Endothelial cell of umbilical vein (primary cell): ENCODE results near the gene BZW1. TPM values are rescaled to one million over a fixed set of nuclear protein-coding genes. Genes with fewer than 3 reads are reported as not detected.

Experiments
- BruUV-seq: library from RNA; stranded (reverse); fragments of 400-500 nt; replicated peaks from 2 replicates; lab custom pipeline; 2021; lab: Mats Ljungman, UMichigan
- CTCF ChIA-PET: fragments of 300-600, 350-600 bp; sonication (Branson Sonifier 250); formaldehyde crosslinking; loops from one replicate; lab custom pipeline; 2021; ENCODE audit warnings: antibody characterized with exemption, inconsistent platforms; lab: Charles Lee
- POLR2A ChIA-PET: fragments of 300-600, 350-600 bp; sonication (Branson Sonifier 250); formaldehyde crosslinking; loops from one replicate; lab custom pipeline; 2021; ENCODE audit warnings: antibody characterized with exemption, inconsistent platforms; lab: Charles Lee
- DNase-seq: peaks from one replicate; pipeline ENCODE4 v3.0.0-alpha.2; 2011; ENCODE audit warnings: low read depth, low spot score
- FAIRE-seq: peaks from 2 replicates; lab custom pipeline; 2011; peaks lifted over from hg19 to GRCh38; lab: Jason Lieb, UNC
- H2AFZ ChIP-seq: 2 replicates; pipeline ENCODE4 v1.6.0; 2012; ENCODE audit warnings: low read depth, low read length, control low read depth, inconsistent platforms
- H3K27ac ChIP-seq: 2 replicates; pipeline ENCODE4 v1.5.1; 2011; ENCODE audit warnings: low read depth, mild to moderate bottlenecking, control low read depth, low read length, moderate library complexity; ENCODE audit not compliant: insufficient read depth
- H3K27me3 ChIP-seq, 2 experiments: 2 replicates each; pipeline versions ENCODE4 v1.6.0 to v1.6.1; 2011; ENCODE audit warnings: low read length in 2 of 2, mixed read lengths in 1 of 2; ENCODE audit not compliant: control insufficient read depth in 2 of 2, insufficient read depth in 2 of 2
- H3K36me3 ChIP-seq, 2 experiments: 2 replicates in 1 of 2; 3 replicates in 1 of 2; pipeline ENCODE4 v1.5.1; 2011; ENCODE audit warnings: low read length in 2 of 2, mild to moderate bottlenecking in 1 of 2, moderate library complexity in 1 of 2; ENCODE audit not compliant: control insufficient read depth in 2 of 2, insufficient read depth in 2 of 2; ENCODE audit errors: extremely low read depth in 1 of 2
- H3K4me1 ChIP-seq: 3 replicates; pipeline ENCODE4 v1.5.1; 2011; ENCODE audit warnings: mild to moderate bottlenecking, low read length; ENCODE audit not compliant: control insufficient read depth, insufficient read depth; ENCODE audit errors: extremely low read depth
- H3K4me2 ChIP-seq: 2 replicates; pipeline ENCODE4 v1.6.1; 2011; ENCODE audit warnings: low read length, control low read depth, mixed read lengths; ENCODE audit not compliant: insufficient read depth
- H3K4me3 ChIP-seq, 3 experiments: fragments of 200-600 bp in 1 of 3; sonication (generic), shearing (Covaris generic) in 1 of 3; replicated peaks in 1 of 3; 2 replicates each; pipeline ENCODE4 v1.5.1; 2011 to 2016; ENCODE audit warnings: control low read depth in 3 of 3, low read length in 3 of 3, mild to moderate bottlenecking in 2 of 3, inconsistent platforms in 1 of 3, low read depth in 1 of 3, moderate library complexity in 1 of 3; ENCODE audit not compliant: insufficient read depth in 1 of 3
- H3K79me2 ChIP-seq: 2 replicates; pipeline ENCODE4 v1.6.0; 2012; ENCODE audit warnings: low read length, inconsistent platforms; ENCODE audit not compliant: control insufficient read depth, insufficient read depth
- H3K9ac ChIP-seq: replicated peaks from 2 replicates; pipeline ENCODE3; 2011; ENCODE audit warnings: low read length, control low read depth; ENCODE audit not compliant: insufficient read depth; ENCODE audit errors: extremely low read depth
- H3K9me1 ChIP-seq: replicated peaks from 3 replicates; pipeline ENCODE4 v1.6.0; 2011; ENCODE audit warnings: mild to moderate bottlenecking, low read length; ENCODE audit not compliant: control insufficient read depth, insufficient read depth; ENCODE audit errors: extremely low read depth
- H3K9me3 ChIP-seq: replicated peaks from 2 replicates; pipeline ENCODE4 v1.5.1; 2012; ENCODE audit warnings: low read length, inconsistent platforms; ENCODE audit not compliant: control insufficient read depth, insufficient read depth
- H4K20me1 ChIP-seq: replicated peaks from 2 replicates; pipeline ENCODE3; 2011; ENCODE audit warnings: mild to moderate bottlenecking, low read length; ENCODE audit not compliant: control insufficient read depth, insufficient read depth; ENCODE audit errors: extremely low read depth
- EZH2 ChIP-seq: IDR thresholded peaks from 2 replicates; pipeline ENCODE4 v1.6.1; 2012; ENCODE audit warnings: borderline replicate concordance, low read depth, mild to moderate bottlenecking, moderate library complexity, low read length, inconsistent platforms; ENCODE audit not compliant: severe bottlenecking
- FOS ChIP-seq: IDR thresholded peaks from 2 replicates; pipeline ENCODE4 v1.6.1; 2011; ENCODE audit warnings: mild to moderate bottlenecking, low read length, moderate library complexity, borderline replicate concordance; ENCODE audit not compliant: insufficient read depth
- GATA2 ChIP-seq: IDR thresholded peaks from 2 replicates; pipeline ENCODE4 v1.7.0; 2011; ENCODE audit warnings: low read depth, mild to moderate bottlenecking, moderate library complexity, mixed read lengths, low read length; ENCODE audit not compliant: insufficient read length, insufficient read depth
- JUN ChIP-seq: IDR thresholded peaks from 2 replicates; pipeline ENCODE4 v1.6.1; 2011; ENCODE audit warnings: borderline replicate concordance, low read depth; ENCODE audit not compliant: insufficient read length, insufficient read depth
- MAX ChIP-seq: IDR thresholded peaks from 2 replicates; pipeline ENCODE4 v1.6.1; 2011; ENCODE audit not compliant: insufficient read depth, insufficient read length
- MYC ChIP-seq: IDR thresholded peaks from one replicate; pipeline ENCODE4 v1.6.1; 2011; ENCODE audit warnings: mild to moderate bottlenecking, low read depth, low read length
- POLR2A ChIP-seq: IDR thresholded peaks from 2 replicates; pipeline ENCODE4 v1.6.1; 2012; ENCODE audit warnings: low read depth, mild to moderate bottlenecking, control low read depth, low read length
- POLR2AphosphoS5 ChIP-seq: IDR thresholded peaks from 2 replicates; pipeline ENCODE4 v1.6.1; 2012; ENCODE audit warnings: low read depth, mild to moderate bottlenecking, control low read depth, low read length, moderate library complexity; ENCODE audit not compliant: insufficient read depth
- dilution Hi-C: fragments of 300-500 bp; cut with MboI; formaldehyde crosslinking; loops from one replicate; pipeline ENCODE4 v1.15.0; 2019; ENCODE audit warnings: low sequenced_read_pairs; ENCODE audit not compliant: extremely low pct_ligation_motif_present
- intact Hi-C: fragments of 100-400 bp; cut with micrococcal nuclease; formaldehyde crosslinking; loops from one replicate; pipeline ENCODE4 v1.10.0; 2022
- polyA plus RNA-seq, 4 experiments: library from polyadenylated mRNA; depleted of rRNA in 3 of 4; stranded (reverse) in 3 of 4; unstranded in 1 of 4; fragments of >200 nt; gene quantifications; 2 replicates each; pipeline versions ENCODE4 v1.2.1 to v1.2.3, GENCODE V29; 2011 to 2012; ENCODE audit warnings: missing spikeins in 1 of 4
- total RNA-seq: library from RNA; stranded (reverse); gene quantifications from 2 replicates; pipeline ENCODE4 v1.2.3, GENCODE V29; 2021
- TF ChIP-seq, protein P1 (sequence below), 2 donors: IDR thresholded peaks; 1 replicate in 1 of 2; 2 replicates in 1 of 2; pipeline ENCODE4 v1.5.1; 2011; ENCODE audit warnings: low read length in 2 of 2, mild to moderate bottlenecking in 2 of 2, moderate library complexity in 2 of 2, control low read depth in 1 of 2, inconsistent platforms in 1 of 2, low read depth in 1 of 2; ENCODE audit not compliant: insufficient read depth in 1 of 2; ENCODE audit errors: extremely low read depth in 1 of 2

Gene BZW1
- total and polyA plus RNA-seq, 2 donors (not counting 3 experiments of a cell fraction or from before 2014, with no cell fraction given): 174 to 353 TPM

DNA sequence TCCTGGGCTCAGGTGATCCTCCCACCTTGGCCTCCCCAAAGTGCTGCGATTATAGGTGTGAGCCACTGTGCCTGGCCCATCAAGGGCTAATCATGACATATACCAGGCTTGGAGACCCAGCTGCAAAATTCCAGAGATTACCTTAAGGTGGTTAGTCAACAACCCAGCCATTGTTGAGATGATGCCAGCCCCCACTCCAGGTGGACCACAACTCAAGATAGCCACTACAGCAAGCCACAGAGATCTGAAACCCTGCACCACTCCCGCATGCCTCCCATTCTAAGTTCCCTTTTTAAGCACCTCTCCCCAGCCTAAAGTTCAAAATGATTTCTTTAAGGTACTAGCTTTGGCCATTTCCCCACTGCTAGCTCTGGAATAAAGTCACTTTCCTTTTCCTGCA, 57.3 kb downstream of the BZW1 start:
- H3K79me2 ChIP-seq: peaks cover 4% of the 10 kb centered on the region
- H3K27ac ChIP-seq: no peak overlapping the region
- no peaks in the 10 kb centered on the region for H4K20me1 ChIP-seq
- intact Hi-C loops: no loop called here
- dilution Hi-C loops: no loop called here
- H3K9me1 ChIP-seq: no peaks in the 10 kb centered on the region
- BruUV-seq: no TSS peak
- CTCF ChIA-PET: interaction anchor here (1.0 kb wide), 1 partner anchor 20 kb away, joined by 3 read pairs; no protein-coding TSS in a partner anchor
- H2AFZ ChIP-seq: no peak overlapping the region
- H3K9ac ChIP-seq: no peak overlapping the region
- POLR2A ChIA-PET: no interaction called here
- TF ChIP-seq GATA2: no peak
- TF ChIP-seq MYC: no peak
- no peak for TF ChIP-seq MAX
- TF ChIP-seq JUN: no peak
- TF ChIP-seq, protein P1, sequence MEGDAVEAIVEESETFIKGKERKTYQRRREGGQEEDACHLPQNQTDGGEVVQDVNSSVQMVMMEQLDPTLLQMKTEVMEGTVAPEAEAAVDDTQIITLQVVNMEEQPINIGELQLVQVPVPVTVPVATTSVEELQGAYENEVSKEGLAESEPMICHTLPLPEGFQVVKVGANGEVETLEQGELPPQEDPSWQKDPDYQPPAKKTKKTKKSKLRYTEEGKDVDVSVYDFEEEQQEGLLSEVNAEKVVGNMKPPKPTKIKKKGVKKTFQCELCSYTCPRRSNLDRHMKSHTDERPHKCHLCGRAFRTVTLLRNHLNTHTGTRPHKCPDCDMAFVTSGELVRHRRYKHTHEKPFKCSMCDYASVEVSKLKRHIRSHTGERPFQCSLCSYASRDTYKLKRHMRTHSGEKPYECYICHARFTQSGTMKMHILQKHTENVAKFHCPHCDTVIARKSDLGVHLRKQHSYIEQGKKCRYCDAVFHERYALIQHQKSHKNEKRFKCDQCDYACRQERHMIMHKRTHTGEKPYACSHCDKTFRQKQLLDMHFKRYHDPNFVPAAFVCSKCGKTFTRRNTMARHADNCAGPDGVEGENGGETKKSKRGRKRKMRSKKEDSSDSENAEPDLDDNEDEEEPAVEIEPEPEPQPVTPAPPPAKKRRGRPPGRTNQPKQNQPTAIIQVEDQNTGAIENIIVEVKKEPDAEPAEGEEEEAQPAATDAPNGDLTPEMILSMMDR (IDR thresholded peaks at IDR 0.05; ENCODE audit: extremely low read depth in 1 of 2, insufficient read depth in 1 of 2, low read depth in 1 of 2, low read length in 2 of 2): no peak
- no peak for TF ChIP-seq POLR2A
- no peak for TF ChIP-seq POLR2AphosphoS5
- no peak for TF ChIP-seq EZH2
- no peak for TF ChIP-seq FOS
- no peak overlapping the region for H3K4me3 ChIP-seq
- no peaks in the 10 kb centered on the region for H3K9me3 ChIP-seq
- no peaks in the 10 kb centered on the region for H3K27me3 ChIP-seq
- peaks cover 7% of the 10 kb centered on the region for H3K4me1 ChIP-seq
- H3K36me3 ChIP-seq: no peaks in the 10 kb centered on the region
- FAIRE-seq (no peak), DNase-seq (no peak)
- no peak overlapping the region for H3K4me2 ChIP-seq
